Thyroid gland (tissue), 4 donors: ENCODE data around the gene RAB29.
A peak's percentile ranks its signal among the peaks of the same experiment; 100 is the strongest.

Source experiments
- CTCF ChIP-seq, 6 experiments: fragments of 200-600 bp in 3 of 6; fragments of 450-650 bp in 3 of 6; sonication (generic) in 3 of 6; IDR thresholded peaks; one replicate each; pipeline ENCODE4 v1.5.1; 2016 to 2019; ENCODE audit warnings: antibody characterized with exemption in 6 of 6, mild to moderate bottlenecking in 2 of 6, inconsistent platforms in 1 of 6, moderate library complexity in 1 of 6
- POLR2A ChIP-seq, 2 donors: fragments of 450-650 bp; IDR thresholded peaks; one replicate each; pipeline ENCODE4 v1.6.1; 2017; ENCODE audit warnings: antibody characterized with exemption in 2 of 2, mild to moderate bottlenecking in 2 of 2, moderate library complexity in 1 of 2

- TF ChIP-seq CTCF (IDR thresholded peaks at IDR 0.05) (peak in 3 of 6 experiments; percentile 13 to 32 (median 18)), POLR2A (IDR thresholded peaks at IDR 0.05) (no peak)
These were observed 35.3 kb upstream of the RAB29 start for GRCh38 chr1:205810448-205811157.
